Fibroblast of pulmonary artery (primary cell): ENCODE results near the gene TNFSF8.
A peak's percentile ranks its signal among the peaks of the same experiment; 100 is the strongest.

ENCODE experiments used
- DNase-seq: peaks from one replicate; pipeline ENCODE4 v3.0.0-alpha.2; 2010; ENCODE audit warnings: low read depth
- H3K4me3 ChIP-seq: replicated peaks from 2 replicates; pipeline ENCODE4 v1.5.1; 2011; ENCODE audit warnings: low read depth, mild to moderate bottlenecking, control low read depth, low read length, moderate library complexity
- CTCF ChIP-seq: IDR thresholded peaks from 2 replicates; pipeline ENCODE4 v1.5.1; 2011; ENCODE audit warnings: mild to moderate bottlenecking, control low read depth, low read length, inconsistent platforms; ENCODE audit errors: missing control alignments

TNFSF8 gene

DNA sequence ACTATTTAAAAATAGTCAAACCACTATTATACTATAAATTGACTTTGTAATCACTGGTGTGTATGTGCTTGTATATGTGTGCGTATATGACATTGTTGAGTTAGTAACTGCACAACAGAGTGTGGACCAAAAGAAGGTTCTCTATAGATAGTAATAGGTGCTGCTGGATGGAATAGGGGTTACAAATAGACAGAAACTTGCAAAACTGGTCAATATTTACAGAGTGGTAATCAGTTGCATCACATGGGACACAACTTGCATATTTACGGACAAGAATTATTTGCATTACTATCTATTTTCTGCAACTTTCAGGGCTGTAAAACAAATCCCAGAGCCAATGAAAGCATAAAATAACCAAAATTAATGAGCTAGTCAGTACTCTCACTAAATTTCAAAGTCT, 42.4 kb downstream of the TNFSF8 start:
- no peak for DNase-seq
- H3K4me3 ChIP-seq = no peak overlapping the region
- TF ChIP-seq CTCF = no peak

DNA sequence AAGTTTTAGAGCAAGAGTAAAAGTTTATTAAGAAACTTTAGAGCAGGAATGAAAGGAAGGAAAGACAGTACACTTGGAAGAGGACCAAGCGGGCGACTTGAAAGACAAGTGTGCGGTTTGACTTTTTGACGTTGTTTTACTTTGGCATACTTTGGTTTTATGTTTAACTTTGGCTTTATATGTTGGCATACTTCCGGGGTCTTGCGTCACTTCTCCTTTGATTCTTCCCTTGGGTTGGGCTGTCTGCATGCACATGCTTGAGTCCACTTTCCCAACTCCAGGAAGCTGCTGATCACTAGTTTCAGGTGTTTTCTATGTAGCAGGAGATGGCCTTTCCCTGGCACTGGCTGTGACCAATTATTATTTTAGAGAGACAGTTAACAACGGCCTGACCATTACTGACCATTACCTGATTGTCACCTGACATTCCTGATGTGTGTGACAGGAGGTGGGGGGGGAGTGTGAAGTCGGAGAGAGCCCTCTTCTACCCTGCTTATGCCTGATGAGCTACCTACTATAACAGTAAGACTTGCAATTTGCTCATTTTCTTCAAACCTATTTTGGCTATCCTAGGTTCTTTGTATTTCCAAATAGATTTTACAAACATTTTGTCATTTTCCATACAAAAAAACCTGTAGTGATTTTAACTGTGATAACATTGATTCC, 45.5 kb downstream of the TNFSF8 start:
- DNase-seq = no peak
- H3K4me3 ChIP-seq = no peak overlapping the region
- no peak for TF ChIP-seq CTCF

DNA sequence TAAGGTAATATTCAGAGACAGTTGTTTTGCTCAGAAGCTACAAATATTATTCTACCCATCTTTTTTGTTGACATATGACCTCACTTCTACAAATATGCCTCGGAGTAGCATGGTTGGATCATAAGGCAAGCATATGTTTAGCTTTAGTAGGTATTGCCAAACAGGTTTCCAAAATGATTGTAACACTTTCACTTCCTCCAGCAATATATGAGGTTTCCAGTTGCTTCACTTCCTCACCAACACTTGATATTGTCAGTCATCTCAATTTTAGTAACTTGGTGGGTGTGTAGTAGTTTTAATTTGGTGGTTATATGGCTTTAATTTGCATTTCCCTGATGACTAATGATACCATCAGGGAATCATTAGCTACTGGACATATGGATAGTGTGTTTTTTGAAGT, 46.7 kb downstream of the TNFSF8 start:
- DNase-seq = no peak
- no peak overlapping the region for H3K4me3 ChIP-seq
- no peak for TF ChIP-seq CTCF

- TF ChIP-seq CTCF = no peak
- peak; percentile 74 for DNase-seq
These were observed 50.1 kb downstream of the TNFSF8 start for GRCh38 chr9:114880291-114880745.

DNA sequence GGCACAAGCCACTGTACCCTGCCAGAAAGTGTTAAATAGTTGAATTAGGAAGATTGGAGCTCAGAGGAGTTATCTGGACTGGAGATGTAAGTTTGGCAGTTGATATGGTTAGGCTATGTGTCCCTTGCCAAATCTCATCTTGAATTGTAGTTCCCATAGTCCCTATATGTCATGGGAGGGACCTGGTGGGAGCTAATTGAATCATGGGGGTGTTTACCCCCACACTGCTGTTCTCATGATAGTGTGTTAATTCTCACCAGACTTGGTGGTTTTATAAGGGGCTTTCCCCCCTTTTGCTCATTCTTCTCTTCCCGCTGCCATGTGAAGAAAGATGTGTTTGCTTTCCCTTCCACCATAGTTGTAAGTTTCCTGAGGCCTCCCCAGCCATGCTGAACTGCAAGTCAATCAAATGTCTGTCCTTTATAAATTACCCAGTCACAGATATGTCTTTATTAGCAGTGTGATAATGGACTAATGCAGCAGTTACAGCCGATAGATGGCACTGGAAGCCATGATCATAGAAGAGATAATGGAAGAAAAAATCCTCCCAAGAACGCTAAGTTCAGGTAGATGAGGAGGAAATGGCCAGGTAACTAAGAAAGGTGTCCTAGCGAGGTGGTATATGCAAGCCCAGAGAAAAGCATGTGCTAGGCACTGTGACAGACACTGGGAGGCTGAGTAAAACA, 51.4 kb downstream of the TNFSF8 start:
- no peak for TF ChIP-seq CTCF
- no peak overlapping the region for H3K4me3 ChIP-seq
- DNase-seq = no peak

More at GRCh38 chr9:114880291-114880745, 50.1 kb downstream of the TNFSF8 start:
- no peak overlapping the region for H3K4me3 ChIP-seq

DNA sequence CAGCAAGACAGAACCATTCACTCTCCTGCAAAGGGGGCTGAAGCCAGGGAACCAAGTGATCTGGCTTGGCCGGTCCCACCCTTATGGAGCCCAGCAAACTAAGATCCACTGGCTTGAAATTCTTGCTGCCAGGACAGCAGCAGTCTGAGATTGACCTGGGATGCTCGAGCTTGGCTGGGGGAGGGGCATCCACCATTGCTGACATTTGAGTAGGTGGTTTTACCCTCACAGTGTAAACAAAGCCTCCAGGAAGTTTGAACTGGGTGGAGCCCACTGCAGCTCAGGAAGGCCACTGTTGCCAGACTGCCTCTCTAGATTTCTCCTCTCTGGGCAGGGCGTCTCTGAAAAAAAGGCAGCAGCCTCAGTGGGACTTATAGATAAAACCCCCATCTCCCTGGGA, 60.5 kb downstream of the TNFSF8 start:
- no peak for TF ChIP-seq CTCF
- H3K4me3 ChIP-seq = no peak overlapping the region
- DNase-seq = no peak

DNA sequence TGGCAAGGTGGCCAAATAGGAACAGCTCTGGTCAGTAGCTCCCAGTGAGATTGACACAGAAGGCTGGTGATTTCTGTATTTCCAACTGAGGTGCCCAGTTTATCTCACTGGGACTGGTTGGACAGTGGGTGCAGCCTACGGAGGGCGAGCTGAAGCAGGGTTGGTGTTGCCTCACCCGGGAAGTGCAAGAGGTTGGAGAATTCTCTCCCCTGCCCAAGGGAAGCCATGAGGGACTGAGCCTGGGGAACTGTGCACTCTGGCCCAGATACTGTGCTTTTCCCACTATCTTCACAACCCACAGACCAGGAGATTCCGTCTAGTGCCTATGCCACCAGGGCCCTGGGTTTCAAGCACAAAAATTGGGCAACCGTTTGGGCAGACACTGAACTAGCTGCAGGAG, 61.0 kb downstream of the TNFSF8 start:
- no peak for DNase-seq
- H3K4me3 ChIP-seq = no peak overlapping the region
- no peak for TF ChIP-seq CTCF
